ENCODE results near the gene PSD2.

PSD2 gene

DNA sequence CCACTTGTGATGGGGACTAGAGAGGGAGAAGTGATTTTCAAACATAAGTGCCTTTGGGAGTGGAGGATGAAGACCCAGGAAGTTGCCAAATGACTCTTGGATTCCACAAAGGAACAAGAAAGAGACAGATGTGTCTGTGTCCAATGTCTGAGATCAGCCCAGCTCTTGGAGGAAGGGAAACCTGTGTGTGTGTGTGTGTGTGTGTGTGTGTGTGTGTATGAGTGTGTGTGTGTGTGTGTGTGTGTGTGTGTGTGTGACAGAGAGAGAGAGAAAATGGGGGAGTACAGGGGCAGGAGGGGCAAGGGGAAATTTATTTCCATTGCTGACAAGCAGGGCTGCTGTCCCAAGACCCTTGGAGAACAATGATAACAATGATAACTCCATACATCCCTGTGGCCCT lies 72.0 kb downstream of the PSD2 start:
- no peaks in the 10 kb centered on the region for H3K4me1 ChIP-seq
- peaks cover 4% of the 10 kb centered on the region for H3K27me3 ChIP-seq (ENCODE audit: control insufficient read depth, insufficient read depth, low read length)
- no peak overlapping the region for H3K9ac ChIP-seq
- H3K36me3 ChIP-seq (ENCODE audit: control insufficient read depth, insufficient read depth, low read length): no peaks in the 10 kb centered on the region
- no peak overlapping the region for H3K27ac ChIP-seq
- TF ChIP-seq, protein P1, sequence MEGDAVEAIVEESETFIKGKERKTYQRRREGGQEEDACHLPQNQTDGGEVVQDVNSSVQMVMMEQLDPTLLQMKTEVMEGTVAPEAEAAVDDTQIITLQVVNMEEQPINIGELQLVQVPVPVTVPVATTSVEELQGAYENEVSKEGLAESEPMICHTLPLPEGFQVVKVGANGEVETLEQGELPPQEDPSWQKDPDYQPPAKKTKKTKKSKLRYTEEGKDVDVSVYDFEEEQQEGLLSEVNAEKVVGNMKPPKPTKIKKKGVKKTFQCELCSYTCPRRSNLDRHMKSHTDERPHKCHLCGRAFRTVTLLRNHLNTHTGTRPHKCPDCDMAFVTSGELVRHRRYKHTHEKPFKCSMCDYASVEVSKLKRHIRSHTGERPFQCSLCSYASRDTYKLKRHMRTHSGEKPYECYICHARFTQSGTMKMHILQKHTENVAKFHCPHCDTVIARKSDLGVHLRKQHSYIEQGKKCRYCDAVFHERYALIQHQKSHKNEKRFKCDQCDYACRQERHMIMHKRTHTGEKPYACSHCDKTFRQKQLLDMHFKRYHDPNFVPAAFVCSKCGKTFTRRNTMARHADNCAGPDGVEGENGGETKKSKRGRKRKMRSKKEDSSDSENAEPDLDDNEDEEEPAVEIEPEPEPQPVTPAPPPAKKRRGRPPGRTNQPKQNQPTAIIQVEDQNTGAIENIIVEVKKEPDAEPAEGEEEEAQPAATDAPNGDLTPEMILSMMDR (IDR thresholded peaks at IDR 0.05): no peak
- no peaks in the 10 kb centered on the region for H3K9me3 ChIP-seq (ENCODE audit: control insufficient read depth, low read length)
- peaks cover 3% of the 10 kb centered on the region for H3K79me2 ChIP-seq
- H3K4me2 ChIP-seq (ENCODE audit: low read length): no peak overlapping the region
- no peak overlapping the region for H2AFZ ChIP-seq
- no peak overlapping the region for H3K4me3 ChIP-seq (ENCODE audit: low read depth, low read length)

DNA sequence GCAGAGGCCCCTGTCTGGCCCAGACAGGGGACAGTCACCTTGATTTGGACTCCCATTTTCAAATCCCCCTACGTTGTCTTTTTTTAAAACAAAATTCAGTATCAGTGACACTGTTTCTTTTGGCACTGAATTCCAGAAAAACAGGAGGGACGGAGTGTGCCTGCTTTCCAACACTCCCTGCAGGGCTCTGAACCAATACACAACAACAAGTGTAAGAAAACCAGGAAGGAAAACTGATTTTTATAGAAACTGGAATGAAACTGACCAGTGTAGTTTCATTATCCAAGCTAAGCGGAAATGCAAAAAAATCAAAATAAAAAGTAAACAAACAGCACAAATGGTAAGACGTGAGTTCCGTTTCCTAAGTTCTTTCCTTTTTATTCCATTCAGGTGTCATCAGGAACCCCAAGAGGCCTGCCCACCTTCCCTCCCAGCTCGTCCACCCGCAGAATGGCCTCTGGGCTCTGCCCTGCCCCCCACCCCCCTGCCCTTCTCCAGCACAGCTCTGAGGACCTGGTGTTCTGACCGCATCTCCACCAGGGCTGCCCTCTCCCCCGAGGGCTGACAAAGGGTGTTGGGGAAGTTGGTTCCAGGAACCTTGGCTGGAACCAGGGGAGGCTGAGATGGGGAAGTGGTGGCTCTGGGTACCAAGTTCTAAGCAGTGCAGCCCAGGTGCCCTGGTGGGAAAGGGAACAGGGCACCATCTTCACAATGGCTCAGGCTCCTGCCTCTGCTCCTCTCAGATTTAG lies 73.6 kb downstream of the PSD2 start:
- H3K27ac ChIP-seq: peak overlapping the region; percentile 43
- no peaks in the 10 kb centered on the region for H3K9me3 ChIP-seq (ENCODE audit: control insufficient read depth, low read length)
- no peak overlapping the region for H2AFZ ChIP-seq
- TF ChIP-seq, protein P1 (IDR thresholded peaks at IDR 0.05): no peak
- H3K4me3 ChIP-seq (ENCODE audit: low read depth, low read length): no peak overlapping the region
- H3K79me2 ChIP-seq: peaks cover 3% of the 10 kb centered on the region
- H3K9ac ChIP-seq: no peak overlapping the region
- no peaks in the 10 kb centered on the region for H3K4me1 ChIP-seq
- peaks cover 4% of the 10 kb centered on the region for H3K27me3 ChIP-seq (ENCODE audit: control insufficient read depth, insufficient read depth, low read length)
- no peaks in the 10 kb centered on the region for H3K36me3 ChIP-seq (ENCODE audit: control insufficient read depth, insufficient read depth, low read length)
- H3K4me2 ChIP-seq (ENCODE audit: low read length): no peak overlapping the region

DNA sequence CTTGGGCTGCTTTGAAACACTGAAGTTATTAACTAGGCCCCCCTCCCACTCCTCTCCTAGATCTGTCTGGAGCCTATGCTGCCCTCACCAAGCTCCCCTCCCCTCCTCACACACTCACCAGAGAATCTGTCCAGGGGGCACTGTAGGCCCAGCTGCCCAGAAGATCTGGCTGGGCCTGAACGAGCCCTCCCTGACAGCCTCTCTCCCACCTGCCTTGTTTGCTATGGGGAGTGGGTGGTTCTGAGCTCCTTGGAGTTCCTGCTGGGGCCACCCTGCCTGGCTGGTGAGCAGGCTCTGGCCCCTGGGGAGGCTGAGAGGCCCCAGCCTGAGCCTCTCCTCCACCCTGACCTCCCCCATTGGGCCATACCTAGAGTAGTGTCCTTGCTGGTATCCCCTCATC lies 75.1 kb downstream of the PSD2 start:
- Histone ChIP-seq H3K4me2 (ENCODE audit: low read length) (no peak overlapping the region), H3K79me2 (peaks cover 5% of the 10 kb centered on the region), H3K27me3 (ENCODE audit: control insufficient read depth, insufficient read depth, low read length) (peaks cover 4% of the 10 kb centered on the region), H3K36me3 (ENCODE audit: control insufficient read depth, insufficient read depth, low read length) (no peaks in the 10 kb centered on the region), H3K27ac (no peak overlapping the region), H2AFZ (no peak overlapping the region), H3K9me3 (ENCODE audit: control insufficient read depth, low read length) (no peaks in the 10 kb centered on the region), H3K4me1 (no peaks in the 10 kb centered on the region), H3K4me3 (ENCODE audit: low read depth, low read length) (no peak overlapping the region), H3K9ac (no peak overlapping the region)
- TF ChIP-seq, protein P1 (IDR thresholded peaks at IDR 0.05): no peak

DNA sequence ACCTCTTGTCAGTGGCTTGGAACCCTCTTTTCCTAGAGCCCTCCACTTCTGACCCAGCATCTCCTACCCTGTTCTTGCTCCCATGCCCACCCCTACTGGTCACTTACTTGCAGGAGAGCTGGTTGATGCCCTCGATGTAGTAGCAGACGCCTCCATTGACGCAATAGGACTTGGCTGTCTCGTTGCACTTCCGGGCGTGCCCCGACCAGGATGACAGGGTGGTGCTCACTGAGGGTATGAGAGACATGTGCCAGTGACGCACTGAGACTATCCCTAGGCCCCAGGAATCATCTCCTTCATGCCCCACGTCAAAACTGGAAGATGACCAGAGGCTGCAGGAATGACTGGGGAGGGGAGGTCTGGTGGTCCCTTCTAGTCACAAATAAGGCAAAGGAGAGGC lies 76.0 kb downstream of the PSD2 start:
- H3K4me1 ChIP-seq: no peaks in the 10 kb centered on the region
- H3K9me3 ChIP-seq (ENCODE audit: control insufficient read depth, low read length): no peaks in the 10 kb centered on the region
- H3K4me3 ChIP-seq (ENCODE audit: low read depth, low read length): no peak overlapping the region
- no peak overlapping the region for H3K9ac ChIP-seq
- TF ChIP-seq, protein P1 (IDR thresholded peaks at IDR 0.05): no peak
- H3K36me3 ChIP-seq (ENCODE audit: control insufficient read depth, insufficient read depth, low read length): no peaks in the 10 kb centered on the region
- no peak overlapping the region for H3K4me2 ChIP-seq (ENCODE audit: low read length)
- H3K79me2 ChIP-seq: peaks cover 6% of the 10 kb centered on the region
- H3K27ac ChIP-seq: no peak overlapping the region
- peaks cover 4% of the 10 kb centered on the region for H3K27me3 ChIP-seq (ENCODE audit: control insufficient read depth, insufficient read depth, low read length)
- no peak overlapping the region for H2AFZ ChIP-seq

Data from parathyroid adenoma (tissue), 2 donors.